DOHH2 (cell line): ENCODE measurements around the gene FAM20C.

Experiments
- CTCF ChIP-seq: fragments of 200-600 bp; sonication (generic); IDR thresholded peaks from one replicate; pipeline ENCODE4 v1.5.1; 2014; ENCODE audit warnings: antibody characterized with exemption, mild to moderate bottlenecking, low read depth, low read length; ENCODE audit not compliant: poor library complexity, severe bottlenecking
- EZH2phosphoT487 ChIP-seq: fragments of 200-600 bp; sonication (generic); IDR thresholded peaks from 2 replicates; pipeline ENCODE4 v1.6.1; 2017; ENCODE audit warnings: borderline replicate concordance, mild to moderate bottlenecking, antibody characterized with exemption, low read length, moderate library complexity, mixed read lengths

GRCh38 chr7:192701-193480 is 520 bp downstream of the FAM20C start:
- no peak for TF ChIP-seq CTCF
- TF ChIP-seq EZH2phosphoT487: no peak
